CMK (cell line): ENCODE measurements around the gene TLDC2.

Experiments used
- DNase-seq: peaks from one replicate; pipeline ENCODE4 v3.0.0-alpha.2; 2010; ENCODE audit warnings: low read depth

The TLDC2 gene

DNA sequence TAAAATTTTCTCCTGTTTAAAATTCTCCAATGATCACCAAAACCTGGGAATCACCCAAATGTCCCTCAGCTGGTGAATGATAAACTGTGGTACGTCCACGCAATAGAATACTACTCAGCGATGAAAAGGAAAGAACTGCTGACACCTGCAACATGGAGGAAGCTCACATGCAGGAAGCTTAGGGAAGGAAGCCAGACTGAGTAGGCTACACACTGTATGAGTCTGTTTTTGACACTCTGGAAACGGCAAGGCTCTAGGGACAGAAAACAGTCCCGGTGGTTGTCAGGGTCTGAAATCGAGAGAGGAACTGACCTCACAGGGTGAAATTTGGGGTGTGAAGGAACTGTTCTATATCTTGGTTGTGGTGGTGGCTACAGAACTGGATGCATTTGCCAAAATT is 25.2 kb upstream of the TLDC2 start:
- no peak for DNase-seq

DNA sequence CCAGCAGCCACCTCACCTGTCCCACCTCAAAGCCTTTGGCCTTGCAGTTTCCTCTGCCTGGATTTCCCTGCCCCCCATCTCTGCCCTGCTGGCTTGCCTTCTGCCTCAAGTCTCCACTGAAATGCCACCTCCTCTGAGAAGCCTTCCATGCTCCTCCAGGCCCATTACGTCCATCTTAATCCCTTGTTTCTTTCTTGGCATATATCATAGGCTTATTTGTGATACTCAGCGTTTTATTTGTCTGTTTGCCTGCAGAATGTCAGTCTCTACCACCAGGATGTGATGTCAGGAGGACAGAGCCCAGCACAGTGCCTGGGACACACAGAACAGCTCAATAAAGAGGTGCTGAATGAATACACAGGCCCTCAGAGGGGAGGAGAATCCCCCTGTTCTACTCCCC is 24.4 kb upstream of the TLDC2 start:
- DNase-seq, result no peak

DNA sequence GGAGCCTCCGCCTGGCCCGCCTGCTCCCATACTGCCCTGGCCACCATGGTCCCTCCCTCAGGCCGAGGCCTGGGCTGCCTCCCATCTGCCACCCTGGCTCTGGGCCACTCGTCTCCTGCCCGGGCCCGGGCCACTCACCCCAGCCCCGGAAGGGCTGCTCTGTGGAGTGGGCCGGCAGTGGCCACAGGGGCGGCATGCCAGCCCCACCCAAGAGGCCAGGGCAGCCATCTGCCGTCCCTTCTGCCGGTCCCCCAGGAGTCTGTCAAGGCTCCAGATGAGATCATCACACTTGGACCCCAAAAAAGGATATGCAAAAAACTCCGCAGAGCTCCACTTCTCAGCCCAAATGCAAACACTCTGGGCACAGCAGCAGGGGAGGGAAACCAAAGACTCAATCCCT is 23.8 kb upstream of the TLDC2 start:
- DNase-seq, result no peak

DNA sequence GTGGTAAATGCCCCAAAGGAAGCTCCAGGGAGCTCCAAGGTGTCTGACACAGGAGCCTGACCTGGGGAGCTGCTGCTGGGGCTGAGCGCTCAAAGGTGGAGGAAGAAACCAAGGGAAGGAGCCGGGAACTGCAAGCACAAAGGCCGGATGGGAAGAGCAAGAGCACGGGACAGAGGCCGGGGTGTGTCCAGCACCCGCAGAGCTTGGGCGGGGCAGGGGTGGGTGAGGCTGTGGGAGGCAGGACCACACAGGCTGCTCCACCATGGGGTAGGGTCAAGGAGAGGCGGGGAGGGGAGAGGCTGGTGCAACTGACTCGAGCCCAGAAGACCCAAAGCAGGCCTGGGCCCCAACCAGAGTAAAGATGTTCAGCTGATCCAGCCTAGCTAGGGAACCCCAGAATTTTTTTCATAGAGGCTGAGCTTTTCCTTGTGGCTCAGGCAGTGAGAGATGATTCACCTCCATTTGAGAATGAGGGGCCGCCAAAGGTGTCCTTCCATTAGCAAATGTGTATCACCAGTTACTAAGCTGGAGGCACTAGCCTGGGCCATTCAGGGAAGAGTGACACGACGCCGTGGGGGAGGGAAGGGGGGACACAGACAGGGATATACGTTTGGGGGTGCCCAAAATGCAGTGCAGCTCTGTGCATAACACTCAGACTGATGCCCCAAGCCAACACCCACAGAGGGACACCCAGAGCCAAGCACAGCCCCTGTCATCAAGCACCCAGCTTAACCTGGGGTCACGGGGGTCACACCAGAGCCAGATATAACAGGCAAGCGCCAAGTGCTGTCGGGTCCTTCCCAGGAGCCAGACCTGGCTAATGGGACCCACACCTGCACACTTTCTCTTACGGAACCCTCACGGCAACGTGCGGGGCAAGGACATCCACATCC is 21.3 kb upstream of the TLDC2 start:
- no peak for DNase-seq

DNA sequence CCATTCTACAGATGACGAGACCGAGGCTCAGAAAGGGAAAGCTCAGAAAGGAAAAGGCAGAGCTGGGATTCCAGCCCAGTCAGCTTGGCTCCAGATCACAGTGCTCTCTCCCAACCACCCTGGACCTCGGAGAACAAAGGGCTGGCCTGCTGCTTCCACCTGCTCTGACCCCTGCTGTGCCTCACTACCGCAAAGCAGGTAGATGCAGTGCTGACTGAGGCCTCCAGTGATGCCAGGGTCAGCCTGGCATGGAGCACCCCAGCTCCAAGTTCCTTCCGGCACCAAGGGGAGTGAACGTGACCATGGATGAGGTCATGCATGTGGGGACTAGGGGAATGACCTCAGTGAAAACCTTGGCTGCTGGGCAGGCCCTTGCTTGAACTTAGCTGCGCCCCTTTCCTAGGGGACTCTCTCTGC is 20.7 kb upstream of the TLDC2 start:
- DNase-seq, result no peak

DNA sequence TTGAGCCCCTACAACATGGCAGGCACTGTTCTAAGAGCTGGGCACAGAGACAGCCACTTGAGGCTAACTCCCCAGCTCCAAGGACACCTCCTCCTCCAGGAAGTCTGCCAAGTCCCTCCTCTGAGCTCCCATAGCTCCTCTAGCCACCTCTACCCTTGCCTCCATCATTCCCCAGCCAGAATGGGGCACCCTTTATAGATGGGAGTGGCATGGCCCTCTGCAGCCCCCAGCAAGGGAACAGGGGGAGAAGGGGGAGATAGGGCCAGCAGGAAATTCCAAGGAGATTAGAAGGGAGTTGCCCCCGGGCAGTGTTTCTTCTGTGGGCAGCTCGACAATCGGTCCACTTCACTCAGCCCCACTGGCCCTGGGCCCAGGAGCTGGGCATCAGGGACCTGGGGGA is 19.7 kb upstream of the TLDC2 start:
- DNase-seq, result no peak

DNA sequence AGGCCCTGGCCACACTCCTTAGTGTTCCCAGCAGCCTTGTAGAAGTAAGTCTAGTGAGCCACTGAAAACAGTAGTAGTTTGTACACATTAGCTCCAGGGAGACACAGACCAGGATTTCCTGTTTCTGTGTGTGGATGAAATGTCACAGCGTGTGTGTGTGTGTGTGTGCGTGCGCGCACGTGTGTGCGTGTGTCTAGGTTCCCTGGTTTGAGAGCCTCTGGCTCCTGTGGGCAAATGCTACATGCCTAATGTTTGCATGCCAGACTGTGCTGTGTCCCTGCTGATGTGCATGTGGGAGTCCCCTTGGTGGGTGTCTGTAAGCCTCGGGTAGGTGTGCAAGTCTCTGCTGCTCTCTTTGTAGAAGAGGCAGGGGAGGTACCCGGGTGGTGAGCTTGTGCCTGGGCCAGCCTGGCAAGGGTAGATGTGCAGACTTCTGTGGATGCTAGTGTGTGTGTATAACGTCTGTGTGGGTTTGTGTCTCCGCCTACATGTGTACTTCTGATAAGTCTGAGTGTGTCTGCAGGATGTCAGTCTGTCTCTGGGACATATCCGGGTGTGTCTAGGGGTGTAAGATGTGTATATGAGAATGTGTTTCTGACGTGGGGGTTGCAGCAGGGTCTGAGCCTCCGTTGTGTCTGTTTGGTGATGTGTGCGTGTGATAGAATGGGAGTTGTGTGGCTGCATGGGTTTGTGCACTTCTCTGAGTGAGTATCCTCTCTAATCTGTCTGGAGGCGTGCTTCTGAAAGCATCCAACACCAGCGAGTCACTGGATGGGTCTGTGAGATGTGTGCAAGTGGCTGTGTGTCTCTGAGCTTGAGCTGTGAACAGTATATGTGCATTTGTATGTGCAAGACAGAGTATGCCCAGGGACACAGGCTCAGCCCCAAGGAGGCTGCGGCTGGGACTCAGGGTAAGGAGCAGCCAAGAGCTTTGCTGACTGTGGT is 19.0 kb upstream of the TLDC2 start:
- DNase-seq, result no peak

DNA sequence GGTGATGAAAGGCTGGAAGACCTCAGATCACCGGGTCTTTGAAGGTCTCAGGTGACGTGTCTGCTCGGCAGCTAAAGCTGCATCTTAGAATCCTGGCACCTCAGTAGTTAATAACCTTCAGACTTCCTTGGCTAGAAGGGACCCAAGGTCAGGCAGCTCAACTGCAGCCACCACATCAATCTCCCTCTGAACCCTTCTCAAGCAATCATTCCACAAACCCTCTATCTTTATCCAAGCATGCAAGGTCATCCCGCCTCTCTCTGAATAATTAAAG is 16.7 kb upstream of the TLDC2 start:
- no peak for DNase-seq

DNA sequence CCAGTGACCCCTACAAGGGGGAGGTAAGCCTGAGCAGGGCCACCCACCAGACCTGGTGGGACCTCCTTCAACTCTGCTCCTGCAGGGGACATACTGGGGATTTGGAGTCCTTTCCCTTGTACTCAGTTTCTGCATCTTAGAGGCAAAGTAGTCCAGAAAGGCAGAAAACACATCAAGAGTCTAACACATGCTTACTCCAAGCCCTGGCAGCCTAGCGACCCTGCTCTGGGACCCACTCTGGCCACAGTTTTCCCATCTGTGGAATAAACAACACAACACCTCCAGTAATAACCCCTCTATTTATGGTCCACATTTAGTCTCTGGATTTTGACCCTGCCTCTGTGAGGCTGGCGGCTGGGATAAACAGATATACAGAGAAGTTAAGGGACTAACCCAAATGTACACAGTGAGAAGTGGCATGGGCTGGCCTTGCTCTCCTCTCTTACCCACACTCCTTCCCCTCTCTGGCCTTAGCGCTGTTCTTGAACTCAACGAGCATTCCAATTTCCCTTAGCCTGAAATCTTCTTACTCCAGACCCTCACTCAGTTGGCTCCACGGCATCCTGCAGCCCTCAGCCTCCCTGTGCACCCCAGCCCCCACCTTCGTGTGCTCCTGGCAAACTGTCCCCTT is 16.1 kb upstream of the TLDC2 start:
- no peak for DNase-seq

DNA sequence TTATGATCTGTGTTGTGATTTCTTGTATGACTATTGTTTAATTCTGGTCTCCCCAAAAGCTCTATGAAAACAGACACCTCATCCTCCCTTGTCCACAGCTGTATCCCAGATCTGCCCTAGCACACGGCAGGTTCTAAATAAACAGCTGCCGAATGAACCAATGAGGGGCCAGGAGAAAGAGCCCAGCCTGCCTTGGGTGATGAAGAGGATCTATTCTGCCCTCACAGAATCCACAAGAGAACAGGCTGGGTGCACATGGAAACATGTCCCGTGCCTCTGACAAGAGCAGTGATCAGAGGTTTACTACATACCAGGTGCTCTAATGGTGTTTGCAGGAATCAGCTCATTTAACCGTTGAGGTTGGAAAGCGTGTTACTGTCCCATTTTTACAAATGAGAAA is 15.6 kb upstream of the TLDC2 start:
- DNase-seq, result no peak

DNA sequence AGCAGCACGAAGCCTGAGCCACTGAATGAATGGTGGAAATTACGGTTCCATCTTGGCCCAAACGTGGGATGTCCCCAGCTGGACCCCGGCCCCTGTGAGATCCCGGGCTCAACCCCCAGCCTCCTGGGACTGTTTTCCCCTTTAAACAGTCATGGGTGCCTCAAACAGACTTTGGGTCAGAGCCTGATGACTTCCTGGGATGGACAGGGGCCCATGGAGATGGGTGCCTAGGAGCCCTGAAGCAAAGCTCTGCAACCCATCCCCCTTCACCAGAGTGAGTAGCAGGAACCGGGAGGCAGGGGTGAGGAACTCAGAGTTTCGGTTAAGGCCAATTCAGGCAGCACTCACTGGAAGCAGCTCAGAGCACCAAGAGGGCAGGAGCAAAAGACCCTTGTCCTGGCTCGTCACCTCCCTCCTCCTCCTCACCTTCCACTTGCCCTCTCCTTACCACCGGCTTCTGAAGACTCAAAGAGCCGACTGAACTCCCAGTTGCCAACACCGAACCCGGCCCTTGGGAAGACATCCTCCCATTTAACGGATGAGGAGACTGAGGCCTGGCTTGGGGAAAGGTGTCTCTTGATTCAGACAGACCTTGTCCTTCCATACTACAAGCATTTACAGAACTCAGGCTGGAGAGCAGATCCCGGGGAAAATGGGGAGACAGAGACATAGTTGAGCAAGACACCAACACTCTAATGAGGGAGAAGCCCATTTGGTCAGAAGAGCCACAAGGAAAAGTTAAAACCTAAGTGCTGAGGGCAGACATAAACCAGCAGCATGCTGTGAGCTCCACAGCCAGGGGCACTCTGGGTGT is 14.9 kb upstream of the TLDC2 start:
- no peak for DNase-seq

DNA sequence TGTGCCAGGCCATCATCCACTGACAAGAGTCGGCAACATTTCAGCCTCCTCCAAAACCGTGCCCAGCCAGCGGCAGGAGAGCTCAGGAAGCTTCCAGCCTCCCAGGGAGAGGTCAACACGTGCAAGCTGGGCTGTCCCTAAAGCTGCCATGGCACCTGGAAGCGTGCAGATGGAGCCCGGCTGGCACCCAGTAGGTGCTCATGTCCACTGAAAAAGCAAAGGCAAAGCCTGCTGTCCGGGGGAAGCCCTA is 14.4 kb upstream of the TLDC2 start:
- no peak for DNase-seq

DNA sequence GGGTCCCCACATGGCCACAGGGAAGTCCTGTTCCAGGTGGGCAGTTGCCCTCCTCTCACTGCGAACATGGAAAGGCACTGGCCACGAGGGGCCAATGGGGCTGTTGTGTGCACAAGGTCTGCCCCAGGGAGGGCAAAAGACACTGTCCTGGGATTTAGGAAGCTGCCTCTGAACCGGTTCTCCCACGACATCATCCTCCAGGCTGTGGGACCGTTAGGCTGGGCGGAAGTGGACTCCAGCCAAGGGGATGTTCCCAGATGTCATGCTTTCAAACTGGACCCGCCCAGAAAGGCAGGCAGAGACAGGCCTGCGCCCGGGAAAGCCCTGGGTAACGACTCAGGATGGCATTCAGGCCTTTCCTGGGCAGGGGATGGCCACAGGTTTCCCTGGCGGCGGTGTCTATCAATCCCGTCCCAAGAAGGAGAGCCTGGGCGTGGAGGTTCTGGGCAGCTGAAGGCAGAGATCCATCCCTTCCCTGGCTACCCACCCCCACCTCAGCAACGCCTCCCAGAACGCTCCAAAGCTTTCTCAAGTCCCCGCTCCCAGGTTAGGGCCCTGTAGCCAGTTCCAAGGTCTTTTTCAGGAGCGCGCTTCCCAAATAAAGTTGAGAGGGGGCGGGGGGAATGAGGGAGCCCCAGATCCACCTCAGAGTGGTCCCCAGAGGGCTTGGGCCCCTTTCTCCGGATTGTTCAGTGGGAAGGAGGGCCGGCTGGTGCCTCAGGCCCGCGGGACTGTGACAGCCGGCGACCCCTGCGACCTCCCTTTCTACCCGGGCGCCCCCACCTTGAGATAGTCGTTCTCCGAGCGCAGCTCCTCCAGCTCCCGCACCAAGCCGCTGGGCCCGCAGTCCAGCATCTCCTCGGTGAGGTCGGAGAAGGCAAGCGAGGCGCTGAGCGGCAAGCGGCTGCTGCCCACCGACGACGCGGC is 13.8 kb upstream of the TLDC2 start:
- DNase-seq, result no peak

DNA sequence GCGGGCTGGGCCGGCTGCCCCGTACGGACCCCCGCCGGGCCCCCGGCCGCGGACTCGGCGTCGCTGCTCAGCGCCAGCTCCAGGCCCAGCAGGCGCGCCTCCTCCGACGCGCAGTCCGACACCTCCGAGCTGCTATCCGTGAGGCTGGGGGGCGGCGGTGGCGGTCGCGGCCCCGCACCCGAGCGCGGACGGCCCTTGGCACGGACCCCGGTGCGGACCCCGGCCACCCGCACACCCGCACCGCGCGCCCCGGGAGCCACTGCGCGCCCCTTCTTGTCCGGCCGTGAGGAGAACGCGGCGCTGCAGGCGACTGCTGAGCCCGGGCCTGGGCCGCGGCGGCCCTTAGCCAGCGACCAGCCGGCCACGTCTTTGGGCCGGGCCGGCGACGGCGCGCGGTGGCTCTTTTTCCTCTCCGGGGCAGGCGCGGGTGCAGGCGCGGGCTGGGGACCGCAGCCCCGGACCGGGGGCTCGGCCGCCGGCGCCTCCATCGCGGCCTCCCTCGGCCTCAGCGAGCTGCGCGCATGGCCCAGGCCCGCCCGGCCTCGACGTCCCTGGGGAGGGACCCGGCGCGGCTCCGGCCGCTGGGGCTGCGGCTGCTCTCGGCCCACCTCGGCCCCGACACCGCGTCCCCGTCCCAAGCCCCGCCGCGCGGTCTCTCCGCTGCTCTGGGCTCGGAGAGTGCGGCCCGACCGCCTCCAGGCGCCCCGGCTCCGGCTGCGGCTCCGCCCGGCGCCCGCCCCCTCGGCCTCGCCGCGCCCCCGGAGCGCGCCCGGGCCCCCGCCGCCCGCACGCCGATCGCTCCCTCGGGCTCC is 12.9 kb upstream of the TLDC2 start:
- DNase-seq, result no peak

DNA sequence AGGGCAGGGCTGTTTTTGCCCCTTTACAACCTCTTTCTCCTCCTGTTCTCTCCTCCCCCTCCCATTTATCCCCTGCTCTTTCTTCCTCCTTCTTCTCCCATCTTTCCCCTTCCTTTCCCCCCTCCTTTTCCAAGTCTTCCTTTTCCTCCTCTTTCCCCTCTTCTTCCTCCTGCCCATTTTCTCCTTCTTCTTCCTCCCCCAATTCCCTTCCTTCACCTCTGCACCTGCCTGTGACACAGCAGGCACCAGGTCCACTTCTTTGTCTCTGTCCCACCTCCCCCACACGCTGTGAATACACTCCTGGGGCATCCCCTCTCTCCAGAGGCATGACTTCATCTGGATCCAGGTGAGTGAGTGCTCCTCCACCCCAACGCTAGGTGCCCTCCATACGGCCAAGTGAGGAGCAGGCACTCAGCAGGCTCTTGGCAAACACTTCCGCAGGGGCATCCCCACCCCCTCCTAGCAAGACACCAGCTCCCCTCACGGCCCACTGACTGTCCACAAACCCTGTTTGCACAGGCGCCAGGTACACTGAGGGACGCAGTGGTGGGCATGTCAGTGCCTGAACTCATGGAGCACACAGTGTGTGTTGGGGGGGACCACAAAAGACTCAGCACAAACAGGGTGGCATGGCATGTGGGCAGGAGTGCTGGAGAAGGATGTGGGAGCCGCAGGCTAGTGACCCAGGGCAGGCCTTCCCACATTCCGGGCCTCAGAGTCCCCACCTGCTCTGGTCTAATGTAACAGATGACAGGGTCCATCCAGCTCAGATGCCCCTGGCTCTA is 10.7 kb upstream of the TLDC2 start:
- DNase-seq, result no peak

DNA sequence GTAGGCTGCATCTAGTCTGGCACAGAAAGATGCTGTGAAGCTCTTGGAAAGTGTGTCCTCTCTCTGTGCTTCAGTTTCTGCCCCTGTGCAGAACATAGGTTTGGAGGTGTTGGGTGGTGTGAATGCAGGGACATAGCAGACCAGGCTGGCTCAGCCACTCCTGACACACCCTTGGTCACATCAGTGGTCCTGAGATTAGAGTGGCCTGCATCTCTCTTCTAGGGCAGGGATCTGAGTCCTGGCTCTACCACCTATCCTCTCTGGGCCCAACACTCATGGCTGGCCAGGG is 10.1 kb upstream of the TLDC2 start:
- DNase-seq, result no peak

DNA sequence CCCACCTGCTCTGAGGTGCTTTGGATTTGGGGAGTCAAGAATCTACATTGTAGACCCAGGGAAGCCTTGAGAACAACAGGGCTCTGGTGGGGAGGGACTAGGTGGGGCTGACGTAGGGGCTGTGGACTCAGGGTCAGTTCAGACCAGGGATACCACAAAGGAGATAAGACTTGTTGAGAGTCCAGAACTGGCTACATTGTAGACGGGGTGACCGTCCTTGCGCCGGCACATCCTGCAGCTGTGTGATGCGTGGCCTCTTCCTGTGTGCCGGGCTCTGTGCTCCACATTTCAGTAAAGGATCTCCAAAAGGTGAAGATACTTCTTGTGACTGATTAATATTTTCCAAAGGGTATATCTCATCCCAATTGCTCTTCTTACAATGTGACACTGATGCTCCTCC is 9.8 kb upstream of the TLDC2 start:
- DNase-seq, result no peak

DNA sequence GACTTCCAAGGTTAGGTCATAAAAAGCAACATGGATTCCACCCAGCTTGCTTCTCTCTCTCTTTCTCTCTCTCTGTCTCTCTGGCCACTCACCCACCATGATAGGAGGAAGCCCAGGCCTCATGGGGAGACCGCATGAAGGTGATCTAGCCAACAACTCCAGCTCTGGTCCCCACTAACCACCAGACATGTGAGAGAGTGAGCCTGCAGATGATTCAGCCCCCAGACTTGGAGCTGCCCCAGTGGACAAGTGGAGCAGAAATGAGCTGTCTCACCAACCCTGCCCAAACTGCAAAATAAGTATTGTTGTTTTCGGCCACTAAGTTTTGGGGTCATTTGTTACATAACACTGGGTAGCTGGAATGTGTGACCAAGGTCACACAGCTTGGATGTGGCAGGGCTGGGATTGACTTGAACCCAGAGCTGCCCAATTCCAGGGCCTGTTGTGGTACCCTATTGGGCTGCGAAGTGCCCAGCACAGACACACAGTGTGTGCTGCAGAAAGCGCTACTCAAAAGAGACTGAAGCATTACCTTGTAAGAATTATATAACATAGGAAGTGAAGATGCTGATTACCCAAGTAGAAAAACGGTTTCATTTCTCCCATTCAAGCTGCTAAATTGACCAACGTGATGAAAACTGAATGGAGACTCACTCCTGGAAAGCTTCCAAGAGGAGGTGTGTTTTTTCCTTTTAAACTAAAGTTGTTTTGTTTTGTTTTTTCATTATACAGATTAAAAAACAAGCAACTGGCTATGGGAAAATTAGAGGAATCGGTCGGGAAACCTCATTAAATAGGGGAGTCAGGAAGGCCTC is 9.1 kb upstream of the TLDC2 start:
- no peak for DNase-seq
